HG03097 (cell line): ENCODE data around the gene APOBEC3H.

Experiments
- ATAC-seq: cut with Tn5 transposase; IDR thresholded peaks from one replicate; pipeline ENCODE4 v1.9.1; 2021; ENCODE audit not compliant: unreplicated experiment, low FRiP score

Gene APOBEC3H

GRCh38 chr22:39106326-39106725 is 9.3 kb downstream of the APOBEC3H start:
- no peak for ATAC-seq

DNA sequence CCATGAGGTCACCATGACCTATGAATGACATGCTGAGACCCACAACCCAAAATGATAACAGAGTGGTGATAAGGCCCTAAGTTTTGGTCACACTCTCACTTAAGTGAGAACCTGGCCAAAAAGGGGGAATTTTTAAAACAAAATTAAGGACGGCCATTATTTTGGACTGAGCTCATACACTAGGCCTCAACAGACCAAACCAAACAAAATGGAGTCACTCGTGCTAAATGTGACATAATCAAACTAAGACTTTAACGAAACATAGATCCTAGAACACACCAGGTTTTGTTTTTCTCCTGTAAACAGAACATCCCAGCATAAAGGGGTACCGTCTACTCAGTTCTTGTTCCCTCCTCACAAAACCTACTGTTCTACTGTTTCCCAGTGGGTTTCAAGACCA is 11.4 kb downstream of the APOBEC3H start:
- ATAC-seq = no peak

DNA sequence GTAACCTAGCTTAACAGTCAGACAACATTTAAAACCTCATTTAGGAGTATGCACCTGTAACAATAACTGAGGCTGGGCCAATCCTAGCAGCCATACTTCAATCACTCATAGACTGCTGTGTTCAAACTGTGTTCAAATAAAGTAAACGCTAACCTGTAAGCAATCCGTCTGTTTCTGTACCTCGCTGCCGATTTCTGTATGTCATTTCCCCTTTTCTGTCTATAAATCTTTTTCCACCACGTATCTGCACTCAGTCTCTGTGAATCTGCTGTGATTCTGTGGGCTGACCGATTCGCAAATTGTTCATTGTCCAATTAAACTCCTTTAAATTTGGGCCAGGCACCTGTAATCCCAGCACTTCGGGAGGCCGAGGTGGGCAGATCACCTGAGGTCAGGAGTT is 12.3 kb downstream of the APOBEC3H start:
- ATAC-seq = no peak

- ATAC-seq = no peak
These were observed 13.9 kb downstream of the APOBEC3H start for GRCh38 chr22:39110631-39111561.

DNA sequence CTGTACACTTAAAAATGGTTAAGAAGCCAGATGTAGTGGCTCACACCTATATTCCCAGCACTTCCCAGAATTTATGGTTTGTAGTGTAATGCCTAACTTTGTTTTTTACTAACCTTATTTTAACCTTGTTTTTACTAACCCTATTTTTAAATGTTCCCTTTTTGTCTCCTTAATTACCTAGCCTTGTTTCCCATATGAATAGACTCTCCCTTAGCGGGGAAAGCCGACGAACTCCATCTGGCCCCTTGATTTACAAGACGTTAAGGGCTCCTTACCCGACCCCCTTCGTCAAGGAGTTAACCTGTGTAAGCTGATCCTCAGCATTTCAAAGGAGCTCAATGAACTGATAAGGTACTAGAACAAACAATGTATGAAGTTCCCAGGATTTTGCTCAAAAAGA is 17.1 kb downstream of the APOBEC3H start:
- no peak for ATAC-seq

GRCh38 chr22:39115570-39115969 is 18.5 kb downstream of the APOBEC3H start:
- ATAC-seq = no peak

GRCh38 chr22:39115977-39116621 is 19.1 kb downstream of the APOBEC3H start:
- ATAC-seq = no peak

GRCh38 chr22:39117585-39118191 is 20.6 kb downstream of the APOBEC3H start:
- peak; percentile 48 for ATAC-seq

DNA sequence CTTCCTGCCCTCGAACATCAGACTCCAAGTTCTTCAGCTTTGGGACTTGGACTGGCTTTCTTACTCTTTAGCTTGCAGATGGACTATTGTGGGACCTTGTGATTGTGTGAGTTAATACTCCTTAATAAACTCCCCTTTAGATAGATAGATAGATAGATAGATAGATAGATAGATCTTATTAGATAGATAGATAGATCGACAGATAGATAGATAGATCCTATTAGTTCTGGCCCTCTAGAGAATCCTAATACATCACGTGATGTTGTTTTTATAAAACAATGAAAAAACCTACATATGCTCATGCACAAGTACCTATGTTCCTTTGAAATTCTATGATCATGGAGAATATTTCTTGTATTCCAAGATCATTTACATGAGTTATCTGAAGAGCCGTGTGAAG is 23.9 kb downstream of the APOBEC3H start:
- no peak for ATAC-seq

GRCh38 chr22:39122772-39123470 is 25.9 kb downstream of the APOBEC3H start:
- ATAC-seq = no peak

DNA sequence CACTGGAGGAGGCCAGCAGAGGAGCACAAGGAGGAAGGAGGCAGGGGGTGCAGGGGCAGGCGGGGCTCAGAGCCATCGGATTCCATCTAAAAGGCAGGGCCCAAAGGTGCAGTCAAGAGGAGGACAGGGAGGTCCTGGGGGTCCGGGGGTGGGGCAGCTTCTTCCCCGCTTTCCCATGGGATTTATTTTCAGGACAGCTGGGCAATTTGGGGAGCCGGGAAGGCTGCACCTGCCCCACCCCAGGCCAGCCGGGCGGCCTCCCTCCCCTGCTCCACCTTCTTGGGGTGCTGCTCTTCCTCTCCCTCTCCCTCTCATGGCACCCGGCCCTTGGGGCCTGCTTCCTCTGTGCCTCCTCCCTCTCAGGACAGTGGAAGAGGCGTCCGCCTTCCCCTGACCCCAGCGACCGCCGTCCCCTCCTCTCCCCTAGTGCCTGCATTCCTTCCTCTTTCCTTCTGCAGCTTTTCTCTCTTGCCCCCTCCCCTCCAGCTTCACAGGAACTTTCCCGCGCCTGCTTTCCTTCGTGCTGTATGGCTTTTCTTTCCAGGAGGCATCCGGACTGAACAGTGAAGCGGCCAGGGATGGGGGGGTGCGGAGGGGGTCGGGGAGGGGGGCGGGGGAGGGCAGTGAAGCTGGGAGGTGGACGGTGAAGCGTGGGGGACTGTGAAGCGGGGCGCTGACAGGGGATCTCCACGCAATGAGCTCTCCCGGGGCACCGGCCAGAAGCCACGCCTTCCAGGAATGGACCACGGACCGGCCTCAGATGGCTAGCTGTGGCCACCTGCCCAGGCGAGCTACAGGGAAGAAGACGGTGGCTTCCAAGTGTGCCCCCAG is 26.9 kb downstream of the APOBEC3H start:
- ATAC-seq = no peak

DNA sequence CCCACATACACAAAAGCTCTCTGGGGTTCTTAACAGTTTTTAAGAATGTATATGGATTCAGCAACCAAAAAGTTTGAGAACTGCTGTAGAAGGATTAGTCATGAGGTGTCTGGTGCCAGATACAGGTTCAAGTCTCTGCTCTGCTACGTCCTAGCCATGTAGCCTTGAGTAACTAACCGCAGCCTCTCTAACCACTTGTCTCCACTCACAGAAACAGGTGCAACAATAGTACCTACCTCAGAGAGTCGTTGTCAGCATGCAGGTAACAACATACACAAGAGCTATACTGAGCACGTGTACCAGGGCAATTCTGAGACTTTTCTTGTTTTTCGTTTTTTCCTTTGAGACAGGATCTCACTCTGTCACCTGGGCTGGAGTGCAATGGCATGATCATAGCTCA is 28.6 kb downstream of the APOBEC3H start:
- ATAC-seq = no peak

- no peak for ATAC-seq
These were observed 31.5 kb downstream of the APOBEC3H start for GRCh38 chr22:39128508-39128907.

GRCh38 chr22:39129081-39129480 is 32.0 kb downstream of the APOBEC3H start:
- no peak for ATAC-seq

DNA sequence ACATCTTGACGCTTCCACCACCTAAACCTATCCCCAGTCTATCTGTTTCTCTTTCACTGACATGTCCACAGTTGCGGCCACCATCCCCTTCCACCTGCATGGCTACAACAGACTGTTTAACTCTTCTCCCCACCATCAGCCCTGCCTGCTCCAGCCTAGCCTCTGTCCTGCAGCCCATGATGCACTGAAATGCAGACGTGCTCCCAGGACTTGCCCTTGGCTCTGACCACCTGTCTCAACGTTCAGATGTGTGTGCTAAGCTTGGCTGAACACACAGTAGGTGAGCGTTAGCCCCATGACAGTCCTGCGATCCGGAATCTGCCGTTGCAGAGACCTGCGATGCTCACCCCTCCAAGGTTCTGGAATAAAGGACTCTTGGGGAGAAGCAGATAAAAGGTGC is 32.7 kb downstream of the APOBEC3H start:
- no peak for ATAC-seq

DNA sequence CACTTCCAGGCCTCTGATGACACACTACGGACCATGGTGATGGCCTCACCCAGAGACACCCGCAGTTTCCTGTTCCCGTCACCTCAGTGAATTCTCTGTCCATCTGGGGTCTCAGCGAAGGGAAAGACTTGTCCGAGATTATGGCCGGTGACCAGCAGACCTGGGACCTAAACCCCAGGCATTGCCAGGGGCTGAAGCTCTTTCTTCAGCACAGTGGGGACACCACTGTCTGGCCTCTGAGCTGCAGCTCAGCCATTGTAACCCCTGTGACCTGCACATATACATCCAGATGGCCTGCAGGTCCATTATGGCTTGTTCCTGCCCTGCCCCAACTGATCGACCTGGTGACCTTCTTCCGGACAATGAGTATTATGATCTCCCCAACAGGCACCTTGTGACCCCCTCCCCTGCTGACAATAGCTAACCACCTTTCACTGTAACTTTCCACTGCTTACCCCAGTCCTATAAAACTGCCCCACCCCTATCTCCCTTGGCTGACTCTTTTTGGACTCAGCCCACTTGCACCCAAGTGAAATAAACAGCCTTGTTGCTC is 33.2 kb downstream of the APOBEC3H start:
- no peak for ATAC-seq

DNA sequence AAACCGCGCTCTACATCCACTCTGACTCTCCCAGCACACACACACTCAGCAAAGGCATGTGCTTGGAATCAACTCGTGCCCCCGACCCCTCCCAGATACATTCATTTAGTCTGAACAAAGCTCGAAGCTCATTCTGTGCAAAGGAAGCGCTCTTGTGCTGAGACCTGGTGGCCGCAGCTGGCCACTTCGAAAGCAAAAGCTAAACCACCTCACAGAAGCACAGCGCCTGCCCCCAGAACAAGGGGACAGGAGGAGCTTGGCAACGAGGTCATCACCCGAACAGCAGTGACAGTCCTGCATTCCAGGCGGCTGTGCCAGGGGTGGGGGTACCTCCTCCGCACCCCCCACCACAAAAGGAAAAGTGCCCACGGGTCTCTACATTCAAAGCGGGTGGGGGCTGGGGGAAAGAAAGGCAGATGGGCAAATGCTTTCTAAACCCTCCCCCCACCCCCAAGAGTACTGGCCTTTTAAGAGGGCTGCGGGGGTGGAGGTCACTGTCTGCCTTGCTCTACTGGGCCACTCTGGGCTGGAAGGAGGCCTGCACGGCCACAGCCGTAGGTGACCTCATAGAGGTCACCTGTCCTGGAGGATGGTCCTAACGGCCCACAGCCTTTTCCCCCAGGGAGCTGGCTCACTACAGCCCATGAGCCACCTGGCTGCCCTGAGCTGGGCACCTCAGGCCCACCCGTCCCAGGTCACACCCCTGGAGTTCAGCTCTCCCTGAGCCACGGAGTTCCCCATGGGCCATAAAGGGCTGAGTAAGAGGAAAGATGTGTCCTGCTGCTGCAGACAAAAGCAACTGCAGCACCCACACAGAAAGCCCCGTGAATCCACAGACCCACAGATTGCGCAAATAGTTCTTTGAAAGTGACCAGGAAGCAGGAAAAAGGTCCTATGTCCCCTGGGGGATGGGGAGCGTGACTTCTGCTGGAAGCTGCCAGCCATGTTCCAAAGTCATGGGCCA is 34.1 kb downstream of the APOBEC3H start:
- ATAC-seq = no peak

- no peak for ATAC-seq
These were observed 35.2 kb downstream of the APOBEC3H start for GRCh38 chr22:39132281-39132680.
